DOHH2 (cell line): ENCODE data around the gene TPRA1.

ENCODE experiments used
- CTCF ChIP-seq: fragments of 200-600 bp; sonication (generic); IDR thresholded peaks from one replicate; pipeline ENCODE4 v1.5.1; 2014; ENCODE audit warnings: antibody characterized with exemption, mild to moderate bottlenecking, low read depth, low read length; ENCODE audit not compliant: poor library complexity, severe bottlenecking
- EZH2phosphoT487 ChIP-seq: fragments of 200-600 bp; sonication (generic); IDR thresholded peaks from 2 replicates; pipeline ENCODE4 v1.6.1; 2017; ENCODE audit warnings: borderline replicate concordance, mild to moderate bottlenecking, antibody characterized with exemption, low read length, moderate library complexity, mixed read lengths

GRCh38 chr3:127618891-127619290, 28.4 kb upstream of the TPRA1 start:
- TF ChIP-seq CTCF, result no peak
- TF ChIP-seq EZH2phosphoT487, result no peak
